ENCODE results near the gene CCNF.

CCNF gene

DNA sequence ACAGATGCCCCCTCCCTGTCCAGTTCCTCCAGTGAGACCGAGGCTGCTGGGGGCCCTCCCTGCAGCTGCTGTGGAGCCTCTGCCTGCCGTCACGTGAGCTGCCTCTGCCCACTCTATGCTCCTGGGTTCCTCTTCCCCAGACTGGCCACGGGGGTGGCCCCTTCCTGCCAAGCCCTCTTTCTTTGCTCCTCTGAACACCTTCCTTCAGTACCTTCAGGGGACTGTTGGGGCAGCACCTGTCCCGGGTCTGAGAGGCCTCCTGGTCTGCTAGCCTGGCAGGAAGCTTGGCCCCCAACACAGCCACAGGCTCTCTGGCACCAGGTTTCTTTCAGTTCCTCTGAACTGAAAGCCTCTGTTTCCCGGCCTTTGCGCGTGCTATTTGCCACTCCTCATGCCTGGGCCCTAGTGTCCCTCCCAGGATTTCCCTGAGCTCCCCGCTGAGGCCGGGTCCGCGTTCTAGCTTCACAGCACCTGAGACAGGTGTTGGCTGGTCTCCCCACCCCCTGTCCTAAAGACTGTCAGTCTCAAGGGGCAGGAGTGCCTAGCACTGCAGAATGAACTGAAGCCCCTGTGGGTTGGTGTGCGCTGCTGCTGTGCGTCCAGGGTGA lies 77.9 kb downstream of the CCNF start:
- Histone ChIP-seq H3K36me3 (ENCODE audit: control insufficient read depth, low read depth, low read length) (no peaks in the 10 kb centered on the region), H3K4me1 (ENCODE audit: control insufficient read depth, low read depth, low read length) (no peaks in the 10 kb centered on the region), H3K9me3 (ENCODE audit: control insufficient read depth, low read depth, low read length) (no peaks in the 10 kb centered on the region), H3K27me3 (ENCODE audit: control insufficient read depth, insufficient read depth, low read length) (no peaks in the 10 kb centered on the region), H3K4me3 (ENCODE audit: low read length) (no peak overlapping the region), H3K9ac (ENCODE audit: low read length) (no peak overlapping the region), H3K27ac (ENCODE audit: low read length) (no peak overlapping the region)

DNA sequence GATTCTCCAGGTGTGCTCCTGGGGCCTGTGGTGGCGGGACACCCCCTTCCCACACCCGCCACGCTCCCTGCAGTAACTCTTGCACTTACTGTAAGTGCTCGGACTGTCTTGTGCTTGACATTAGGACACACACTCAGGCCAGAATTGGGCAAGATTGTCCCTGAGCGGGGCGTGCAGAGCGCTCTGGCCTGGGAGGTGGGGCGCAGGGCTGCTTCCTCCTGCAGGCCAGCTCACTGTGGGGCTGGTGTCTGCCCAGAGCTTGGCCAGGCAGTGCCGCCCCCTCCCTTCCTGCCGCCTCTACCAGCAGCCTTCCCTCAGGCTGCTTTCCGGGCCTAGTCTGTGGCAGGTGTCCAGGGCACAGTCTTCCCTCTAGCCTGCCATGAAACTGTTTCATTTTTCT lies 78.4 kb downstream of the CCNF start:
- no peaks in the 10 kb centered on the region for H3K27me3 ChIP-seq (ENCODE audit: control insufficient read depth, insufficient read depth, low read length)
- no peaks in the 10 kb centered on the region for H3K36me3 ChIP-seq (ENCODE audit: control insufficient read depth, low read depth, low read length)
- peaks cover 1% of the 10 kb centered on the region for H3K4me1 ChIP-seq (ENCODE audit: control insufficient read depth, low read depth, low read length)
- H3K9ac ChIP-seq (ENCODE audit: low read length), result no peak overlapping the region
- H3K4me3 ChIP-seq (ENCODE audit: low read length), result no peak overlapping the region
- H3K27ac ChIP-seq (ENCODE audit: low read length), result no peak overlapping the region
- no peaks in the 10 kb centered on the region for H3K9me3 ChIP-seq (ENCODE audit: control insufficient read depth, low read depth, low read length)

All from iPS-18a (cell line).